C4-2B (cell line): ENCODE results near the gene GABRR3.

ENCODE experiments used
- H3K27ac ChIP-seq: fragments of 450-650 bp; 2 replicates; pipeline ENCODE4 v1.5.1; 2017
- ZFX ChIP-seq: fragments of 450-650 bp; IDR thresholded peaks from 2 replicates; pipeline ENCODE4 v1.6.1; 2017
- TF ChIP-seq, protein P1 (sequence below): fragments of 450-650 bp; conservative IDR thresholded peaks from 2 replicates; pipeline ENCODE4 v1.5.1; 2017; ENCODE audit warnings: mild to moderate bottlenecking

Gene GABRR3

DNA sequence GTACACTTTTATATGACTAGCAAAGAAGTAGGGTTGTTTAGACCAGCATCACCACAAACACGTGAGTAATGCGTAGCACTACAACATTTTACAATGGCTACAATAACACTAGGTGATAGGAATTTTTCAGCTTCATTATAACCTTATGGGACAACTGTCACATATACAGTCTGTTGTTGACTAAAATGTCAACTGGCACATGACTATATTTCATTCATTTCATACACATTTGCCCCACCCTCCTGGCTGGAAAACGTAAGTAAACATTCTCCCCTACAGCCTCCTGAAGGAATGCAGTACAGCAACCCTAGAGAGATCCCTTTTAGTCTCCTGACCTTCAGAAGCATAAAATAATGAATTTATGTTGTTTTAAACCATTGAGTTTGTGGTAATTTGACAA is 79.1 kb downstream of the GABRR3 start:
- no peak overlapping the region for H3K27ac ChIP-seq
- TF ChIP-seq, protein P1, sequence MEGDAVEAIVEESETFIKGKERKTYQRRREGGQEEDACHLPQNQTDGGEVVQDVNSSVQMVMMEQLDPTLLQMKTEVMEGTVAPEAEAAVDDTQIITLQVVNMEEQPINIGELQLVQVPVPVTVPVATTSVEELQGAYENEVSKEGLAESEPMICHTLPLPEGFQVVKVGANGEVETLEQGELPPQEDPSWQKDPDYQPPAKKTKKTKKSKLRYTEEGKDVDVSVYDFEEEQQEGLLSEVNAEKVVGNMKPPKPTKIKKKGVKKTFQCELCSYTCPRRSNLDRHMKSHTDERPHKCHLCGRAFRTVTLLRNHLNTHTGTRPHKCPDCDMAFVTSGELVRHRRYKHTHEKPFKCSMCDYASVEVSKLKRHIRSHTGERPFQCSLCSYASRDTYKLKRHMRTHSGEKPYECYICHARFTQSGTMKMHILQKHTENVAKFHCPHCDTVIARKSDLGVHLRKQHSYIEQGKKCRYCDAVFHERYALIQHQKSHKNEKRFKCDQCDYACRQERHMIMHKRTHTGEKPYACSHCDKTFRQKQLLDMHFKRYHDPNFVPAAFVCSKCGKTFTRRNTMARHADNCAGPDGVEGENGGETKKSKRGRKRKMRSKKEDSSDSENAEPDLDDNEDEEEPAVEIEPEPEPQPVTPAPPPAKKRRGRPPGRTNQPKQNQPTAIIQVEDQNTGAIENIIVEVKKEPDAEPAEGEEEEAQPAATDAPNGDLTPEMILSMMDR, result no peak
- no peak for TF ChIP-seq ZFX

- H3K27ac ChIP-seq, result no peak overlapping the region
- TF ChIP-seq, protein P1, result no peak
- no peak for TF ChIP-seq ZFX
These were observed 80.8 kb downstream of the GABRR3 start for GRCh38 chr3:97954228-97954827.

DNA sequence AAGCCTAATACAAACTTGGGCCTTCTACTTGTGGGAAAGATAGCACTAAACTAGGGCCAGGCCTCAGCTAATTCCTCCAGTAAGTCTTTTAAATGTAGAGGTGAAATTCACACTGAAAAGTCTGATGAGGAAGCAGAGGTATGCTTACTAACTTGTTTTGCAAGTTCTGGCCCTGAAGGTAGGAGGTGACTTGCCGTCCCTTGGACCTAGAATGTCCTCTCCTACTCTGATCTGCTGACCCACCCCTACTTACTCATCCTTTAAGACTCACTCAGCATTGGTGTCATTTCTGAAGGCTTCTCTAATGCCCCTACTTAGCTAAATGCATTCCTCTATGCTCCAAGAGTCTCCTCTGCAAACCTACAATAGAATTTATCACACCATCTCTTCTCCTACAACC is 82.2 kb downstream of the GABRR3 start:
- no peak for TF ChIP-seq ZFX
- TF ChIP-seq, protein P1, result no peak
- H3K27ac ChIP-seq, result no peak overlapping the region

DNA sequence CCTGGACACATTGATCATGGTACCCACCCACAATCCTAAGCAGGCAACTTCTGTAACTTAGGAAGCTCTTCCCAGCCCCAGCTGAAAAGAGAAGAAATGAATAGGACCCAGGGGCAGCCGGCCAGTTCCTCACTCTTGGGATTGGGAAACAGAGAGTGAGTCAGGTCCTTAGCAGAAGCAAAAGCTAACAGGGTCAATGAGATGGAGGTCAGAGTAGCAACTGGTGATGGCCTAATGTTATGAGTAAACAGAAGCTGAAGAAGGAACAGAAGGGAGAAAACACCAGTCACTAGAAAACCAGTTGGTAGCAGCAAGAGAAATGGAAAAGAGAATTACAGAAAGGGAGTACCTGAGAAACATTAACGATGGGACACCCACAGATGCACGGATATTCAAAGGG is 82.8 kb downstream of the GABRR3 start:
- H3K27ac ChIP-seq, result no peak overlapping the region
- TF ChIP-seq, protein P1, result no peak
- TF ChIP-seq ZFX, result no peak

DNA sequence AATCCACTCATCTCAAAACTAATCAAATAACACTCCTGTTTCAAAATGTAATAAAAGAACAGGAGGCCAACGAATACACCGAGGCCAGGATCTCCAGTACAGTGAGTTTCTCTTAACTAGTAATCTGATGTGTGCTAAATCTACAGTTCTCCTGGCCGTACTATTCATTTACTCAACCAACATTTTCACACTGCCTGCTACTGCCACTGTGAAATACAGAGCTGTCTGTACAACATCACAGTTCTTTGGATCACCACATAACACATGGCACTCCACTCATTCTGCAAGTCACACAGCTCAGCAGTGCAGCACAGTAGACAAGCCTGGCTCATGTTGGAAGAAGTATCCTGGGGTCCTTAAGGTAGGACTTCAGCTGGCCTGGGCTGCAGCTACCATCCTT is 84.8 kb downstream of the GABRR3 start:
- no peak overlapping the region for H3K27ac ChIP-seq
- TF ChIP-seq, protein P1, result no peak
- TF ChIP-seq ZFX, result no peak

GRCh38 chr3:97949743-97950142 is 85.4 kb downstream of the GABRR3 start:
- H3K27ac ChIP-seq, result no peak overlapping the region
- no peak for TF ChIP-seq ZFX
- TF ChIP-seq, protein P1, result no peak

GRCh38 chr3:97949110-97949485 is 86.0 kb downstream of the GABRR3 start:
- no peak for TF ChIP-seq ZFX
- TF ChIP-seq, protein P1, result no peak
- no peak overlapping the region for H3K27ac ChIP-seq
